Sciatic nerve (tissue), 2 donors: ENCODE data around the gene FTSJ1. TPM values are rescaled to one million over a fixed set of nuclear protein-coding genes. Genes with fewer than 3 reads are reported as not detected.

Experiments used
- ATAC-seq: fragments of 200-7000 bp; cut with Tn5 transposase; one replicate; pipeline ENCODE4 v1.9.1; 2020; ENCODE audit warnings: mild to moderate bottlenecking, moderate library complexity
- DNase-seq: peaks from one replicate; pipeline ENCODE4 v3.0.0-alpha.2; 2020; ENCODE audit warnings: low spot score
- intact Hi-C: fragments of 100-400 bp; cut with DNase I; formaldehyde crosslinking; loops from one replicate; pipeline ENCODE4 v1.14.2; 2022
- total RNA-seq: library from RNA; stranded (reverse); fragmentation: NEBNext Ultra II Directional; extraction: Animal tissue kit (Norgen Biotek cat#: 25700); gene quantifications from one replicate; pipeline ENCODE4 v1.2.1, GENCODE V29; 2021
- donor health status: DM: no; HTN: no; CAD: no.
- donor health status: DM: no; HTN: no; CAD: no.

FTSJ1 gene
- total RNA-seq, 1 donor from 2014 or later: 30.6 TPM

GRCh38 chrX:48468693-48469691 lies 7.0 kb upstream of the FTSJ1 start:
- ATAC-seq (no peak), DNase-seq (no peak)
- intact Hi-C loops: no loop called here

GRCh38 chrX:48470110-48470832 lies 5.7 kb upstream of the FTSJ1 start, which contains the start of gene SLC38A5:
Gene SLC38A5 (minus strand): TSS chrX:48470260. CDS start chrX:48467924, 2,336 bp downstream.
- intact Hi-C loops: no loop called here
- DNase-seq: no peak
- no peak for ATAC-seq

GRCh38 chrX:48470833-48471118 lies 5.2 kb upstream of the FTSJ1 start:
- ATAC-seq (no peak), DNase-seq (no peak)
- intact Hi-C loops: no loop called here

- DNase-seq: no peak
- ATAC-seq: no peak
- intact Hi-C loops: no loop called here
Measured at GRCh38 chrX:48471504-48471903, 4.5 kb upstream of the FTSJ1 start.

- DNase-seq (no peak), ATAC-seq (no peak)
- intact Hi-C loops: no loop called here
Measured at GRCh38 chrX:48472225-48472624, 3.8 kb upstream of the FTSJ1 start.

- DNase-seq (no peak), ATAC-seq (no peak)
- intact Hi-C loops: no loop called here
Measured at GRCh38 chrX:48472851-48473703, 2.9 kb upstream of the FTSJ1 start.

GRCh38 chrX:48473704-48473990 lies 2.4 kb upstream of the FTSJ1 start:
- ATAC-seq: no peak
- DNase-seq: no peak
- intact Hi-C loops: no loop called here

- ATAC-seq (no peak), DNase-seq (no peak)
- intact Hi-C loops: no loop called here
Measured at GRCh38 chrX:48474127-48474526, 1.9 kb upstream of the FTSJ1 start.

- intact Hi-C loops: no loop called here
- DNase-seq (no peak), ATAC-seq (no peak)
Measured at GRCh38 chrX:48474581-48474980, 1.4 kb upstream of the FTSJ1 start.

- intact Hi-C loops: no loop called here
- DNase-seq (no peak), ATAC-seq (no peak)
Measured at GRCh38 chrX:48475296-48475695, 703 bp upstream of the FTSJ1 start.

GRCh38 chrX:48476919-48477318 lies 920 bp downstream of the FTSJ1 start:
- ATAC-seq: no peak
- no peak for DNase-seq
- intact Hi-C loops: no loop called here

- no peak for ATAC-seq
- intact Hi-C loops: no loop called here
Measured at GRCh38 chrX:48477960-48478755, 2.2 kb downstream of the FTSJ1 start.

GRCh38 chrX:48478806-48479205 lies 2.8 kb downstream of the FTSJ1 start:
- DNase-seq: no peak
- intact Hi-C loops: no loop called here
- no peak for ATAC-seq

More at GRCh38 chrX:48477960-48478755, 2.2 kb downstream of the FTSJ1 start:
- DNase-seq: no peak

- ATAC-seq (no peak), DNase-seq (no peak)
- intact Hi-C loops: no loop called here
Measured at GRCh38 chrX:48480142-48480541, 4.1 kb downstream of the FTSJ1 start.

GRCh38 chrX:48480583-48480982 lies 4.6 kb downstream of the FTSJ1 start:
- DNase-seq: no peak
- no peak for ATAC-seq
- intact Hi-C loops: no loop called here

GRCh38 chrX:48482526-48482925 lies 6.5 kb downstream of the FTSJ1 start:
- DNase-seq (no peak), ATAC-seq (no peak)
- intact Hi-C loops: no loop called here

GRCh38 chrX:48487362-48487798 lies 11.4 kb downstream of the FTSJ1 start:
- intact Hi-C loops: no loop called here
- DNase-seq (no peak), ATAC-seq (no peak)

GRCh38 chrX:48488034-48488433 lies 12.0 kb downstream of the FTSJ1 start:
- intact Hi-C loops: no loop called here
- DNase-seq (no peak), ATAC-seq (no peak)

- intact Hi-C loops: no loop called here
- no peak for ATAC-seq
Measured at GRCh38 chrX:48489296-48489695, 13.3 kb downstream of the FTSJ1 start.

More at GRCh38 chrX:48489296-48489695, 13.3 kb downstream of the FTSJ1 start:
- no peak for DNase-seq
